Upper lobe of right lung (tissue), 1 donor: ENCODE measurements around the gene LMAN1. TPM values are rescaled to one million over a fixed set of nuclear protein-coding genes. Genes with fewer than 3 reads are reported as not detected.

Experiments
- ATAC-seq: fragments of 200-7000 bp; cut with Tn5 transposase; one replicate; pipeline ENCODE4 v1.9.1; 2020; ENCODE audit warnings: mild to moderate bottlenecking, moderate library complexity
- DNase-seq: peaks from one replicate; pipeline ENCODE4 v3.0.0-alpha.2; 2020
- H3K27ac ChIP-seq: fragments of 200-600 bp; one replicate; pipeline ENCODE4 v1.8.0; 2022
- H3K27me3 ChIP-seq: fragments of 200-600 bp; one replicate; pipeline ENCODE4 v1.8.0; 2022; ENCODE audit warnings: mild to moderate bottlenecking
- H3K36me3 ChIP-seq: fragments of 200-600 bp; one replicate; pipeline ENCODE4 v1.8.0; 2022
- H3K4me1 ChIP-seq: fragments of 200-600 bp; one replicate; pipeline ENCODE4 v1.8.0; 2022
- H3K4me3 ChIP-seq: fragments of 200-600 bp; one replicate; pipeline ENCODE4 v1.8.0; 2022; ENCODE audit warnings: mild to moderate bottlenecking
- H3K9me3 ChIP-seq: fragments of 200-600 bp; one replicate; pipeline ENCODE4 v1.8.0; 2022
- intact Hi-C: fragments of 100-400 bp; cut with DNase I; formaldehyde crosslinking; loops from one replicate; pipeline ENCODE4 v1.11.0; 2022
- total RNA-seq: library from RNA; stranded (reverse); fragmentation: NEBNext Ultra II Directional; extraction: Animal tissue kit (Norgen Biotek cat#: 25700); gene quantifications from one replicate; pipeline ENCODE4 v1.2.1, GENCODE V29; 2021
- TF ChIP-seq, protein P1 (sequence below): fragments of 200-600 bp; IDR thresholded peaks from one replicate; pipeline ENCODE4 v1.8.0; 2022; ENCODE audit warnings: antibody characterized with exemption
- donor health status: DM: no; HTN: yes; CAD: no; lungs with severe emphysema.

The LMAN1 gene
- total RNA-seq, 1 donor from 2014 or later: 63.1 TPM

DNA sequence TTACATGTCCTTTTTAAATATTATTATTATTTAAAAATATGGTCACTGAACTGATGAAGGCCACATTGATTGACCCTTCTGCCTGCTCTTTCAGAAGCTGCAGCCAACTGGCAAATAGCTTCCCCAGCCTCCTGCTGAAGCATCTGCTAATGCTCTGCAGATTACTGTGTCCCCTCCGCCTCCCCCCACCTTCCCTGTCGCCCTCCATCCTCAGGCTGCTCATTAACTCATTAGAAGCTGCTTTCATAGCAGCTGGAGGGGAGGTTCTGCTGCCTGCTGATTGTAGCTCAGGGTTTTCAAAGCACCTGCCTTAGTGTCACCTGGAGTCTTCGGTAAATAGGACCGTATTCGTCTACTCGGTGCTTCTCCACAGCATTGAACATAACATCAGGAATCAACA lies 24.8 kb upstream of the LMAN1 start:
- Histone ChIP-seq H3K27ac (no peak overlapping the region), H3K36me3 (no peaks in the 10 kb centered on the region), H3K4me3 (no peak overlapping the region), H3K4me1 (no peaks in the 10 kb centered on the region), H3K27me3 (no peaks in the 10 kb centered on the region), H3K9me3 (no peaks in the 10 kb centered on the region)
- DNase-seq: no peak
- no peak for ATAC-seq
- intact Hi-C loops: no loop called here
- TF ChIP-seq, protein P1, sequence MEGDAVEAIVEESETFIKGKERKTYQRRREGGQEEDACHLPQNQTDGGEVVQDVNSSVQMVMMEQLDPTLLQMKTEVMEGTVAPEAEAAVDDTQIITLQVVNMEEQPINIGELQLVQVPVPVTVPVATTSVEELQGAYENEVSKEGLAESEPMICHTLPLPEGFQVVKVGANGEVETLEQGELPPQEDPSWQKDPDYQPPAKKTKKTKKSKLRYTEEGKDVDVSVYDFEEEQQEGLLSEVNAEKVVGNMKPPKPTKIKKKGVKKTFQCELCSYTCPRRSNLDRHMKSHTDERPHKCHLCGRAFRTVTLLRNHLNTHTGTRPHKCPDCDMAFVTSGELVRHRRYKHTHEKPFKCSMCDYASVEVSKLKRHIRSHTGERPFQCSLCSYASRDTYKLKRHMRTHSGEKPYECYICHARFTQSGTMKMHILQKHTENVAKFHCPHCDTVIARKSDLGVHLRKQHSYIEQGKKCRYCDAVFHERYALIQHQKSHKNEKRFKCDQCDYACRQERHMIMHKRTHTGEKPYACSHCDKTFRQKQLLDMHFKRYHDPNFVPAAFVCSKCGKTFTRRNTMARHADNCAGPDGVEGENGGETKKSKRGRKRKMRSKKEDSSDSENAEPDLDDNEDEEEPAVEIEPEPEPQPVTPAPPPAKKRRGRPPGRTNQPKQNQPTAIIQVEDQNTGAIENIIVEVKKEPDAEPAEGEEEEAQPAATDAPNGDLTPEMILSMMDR: no peak

DNA sequence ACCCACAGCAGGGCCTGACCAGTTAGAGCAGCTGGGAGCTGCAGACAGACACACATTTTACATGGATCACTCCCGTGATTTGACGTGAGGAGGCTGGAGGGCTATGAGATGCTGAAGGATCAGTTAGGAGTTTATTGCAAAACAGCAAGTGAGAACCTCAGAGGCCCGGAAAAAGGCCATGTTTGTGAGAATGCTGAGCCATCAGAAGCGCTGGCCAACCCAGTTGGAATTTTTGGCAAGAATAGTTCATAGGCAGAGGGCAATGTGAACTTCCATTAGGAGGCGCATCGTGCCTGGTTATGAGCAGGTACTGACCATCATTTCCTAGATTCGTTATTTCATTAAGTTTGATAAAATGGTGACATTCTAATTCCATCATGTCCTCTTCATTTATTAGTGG lies 23.3 kb upstream of the LMAN1 start:
- intact Hi-C loops: no loop called here
- no peaks in the 10 kb centered on the region for H3K27me3 ChIP-seq

DNA sequence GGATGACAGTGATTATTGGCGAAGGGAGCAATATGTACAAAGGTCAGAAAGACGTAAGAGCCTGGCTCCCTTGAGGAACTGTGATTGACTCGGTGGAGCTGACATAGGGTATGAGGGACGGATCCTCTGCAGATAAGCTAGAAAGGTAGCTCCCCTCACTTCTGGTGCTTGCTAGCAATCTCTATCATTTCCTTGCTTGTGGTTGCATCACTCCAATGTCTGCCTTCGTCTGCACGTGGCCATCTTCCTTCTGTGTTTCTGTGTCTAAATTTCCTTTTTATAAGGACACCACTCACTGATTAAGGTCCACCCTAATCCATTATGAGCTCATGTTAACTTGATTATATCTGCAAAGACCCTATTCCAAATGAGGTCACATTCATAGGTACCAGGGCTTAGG lies 22.9 kb upstream of the LMAN1 start:
- TF ChIP-seq, protein P1: no peak
- H3K27me3 ChIP-seq: no peaks in the 10 kb centered on the region

More for the DNA sequence above, 23.3 kb upstream of the LMAN1 start:
- no peak for DNase-seq
- Histone ChIP-seq H3K27ac (no peak overlapping the region), H3K9me3 (no peaks in the 10 kb centered on the region), H3K4me3 (no peak overlapping the region), H3K4me1 (no peaks in the 10 kb centered on the region), H3K36me3 (no peaks in the 10 kb centered on the region)
- TF ChIP-seq, protein P1: no peak
- ATAC-seq: peak; percentile 28

DNA sequence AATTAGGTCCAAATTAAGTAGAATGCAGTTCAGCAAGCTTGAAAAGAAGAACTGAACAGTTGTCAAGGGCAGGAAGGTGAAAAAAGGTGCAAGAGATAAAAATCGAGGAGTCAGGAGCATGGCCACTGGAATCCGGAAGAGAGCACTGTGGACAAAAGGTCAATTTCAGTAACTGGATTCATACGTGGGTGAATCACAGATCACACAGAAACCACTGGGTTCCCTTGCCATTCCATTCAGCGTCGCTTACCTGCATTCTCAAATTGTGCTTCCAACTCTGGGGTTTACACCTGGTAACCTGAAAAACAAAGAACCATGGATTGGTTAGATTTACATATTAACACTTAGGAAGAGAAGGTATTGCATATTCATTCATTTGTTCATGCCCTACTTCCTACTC lies 21.6 kb upstream of the LMAN1 start:
- Histone ChIP-seq H3K27ac (no peak overlapping the region), H3K4me3 (no peak overlapping the region), H3K27me3 (no peaks in the 10 kb centered on the region), H3K4me1 (no peaks in the 10 kb centered on the region), H3K9me3 (no peaks in the 10 kb centered on the region), H3K36me3 (no peaks in the 10 kb centered on the region)
- intact Hi-C loops: no loop called here
- ATAC-seq: no peak
- DNase-seq: no peak
- TF ChIP-seq, protein P1: no peak

More for the DNA sequence above, 22.9 kb upstream of the LMAN1 start:
- Histone ChIP-seq H3K36me3 (no peaks in the 10 kb centered on the region), H3K27ac (no peak overlapping the region), H3K4me3 (no peak overlapping the region), H3K4me1 (no peaks in the 10 kb centered on the region), H3K9me3 (no peaks in the 10 kb centered on the region)
- DNase-seq (no peak), ATAC-seq (no peak)
- intact Hi-C loops: no loop called here

DNA sequence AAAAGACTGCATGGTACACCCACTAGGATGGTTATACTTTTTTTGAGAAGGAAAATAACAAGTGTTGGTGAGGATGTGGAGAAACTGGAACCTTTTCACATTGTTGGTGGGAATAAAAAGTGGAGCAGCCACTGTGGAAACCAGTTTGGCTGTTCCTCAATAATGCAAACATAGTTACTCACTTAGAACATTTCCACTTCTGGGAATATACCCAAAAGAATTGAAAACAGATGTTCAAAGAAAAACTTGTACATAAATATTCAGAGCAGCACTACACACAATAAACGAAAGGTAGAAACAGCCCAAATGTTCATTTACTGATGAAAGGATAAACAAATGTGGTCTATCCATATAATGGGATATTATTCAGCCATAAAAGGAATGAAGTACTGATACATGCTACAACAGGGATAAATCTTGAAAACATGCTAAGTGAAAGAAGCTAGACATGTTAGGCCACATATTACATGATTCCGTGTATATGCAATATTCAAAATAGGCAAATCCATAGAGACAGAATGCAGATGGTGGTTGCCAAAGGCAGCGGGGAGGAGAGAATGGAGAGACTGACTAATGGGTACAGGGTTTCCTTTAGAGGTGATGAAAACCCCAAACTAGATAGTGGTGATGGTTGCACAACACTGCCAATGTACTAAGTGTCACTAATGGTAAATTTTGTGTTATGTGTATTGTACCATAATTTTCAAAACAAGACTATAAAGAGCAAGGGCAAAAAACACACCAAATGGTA lies 20.9 kb upstream of the LMAN1 start:
- intact Hi-C loops: no loop called here
- Histone ChIP-seq H3K9me3 (no peaks in the 10 kb centered on the region), H3K36me3 (no peaks in the 10 kb centered on the region), H3K27ac (no peak overlapping the region), H3K4me3 (no peak overlapping the region), H3K27me3 (no peaks in the 10 kb centered on the region), H3K4me1 (no peaks in the 10 kb centered on the region)
- DNase-seq: no peak
- TF ChIP-seq, protein P1: no peak
- ATAC-seq: no peak
